SK-N-SH (cell line): ENCODE measurements around the gene OR2H2.

ENCODE experiments used
- CTCF ChIP-seq: fragments of 200-600 bp; sonication (generic); IDR thresholded peaks from 2 replicates; pipeline ENCODE4 v1.6.1; 2017; ENCODE audit warnings: antibody characterized with exemption, mild to moderate bottlenecking, moderate library complexity
- EP300 ChIP-seq, 2 experiments: IDR thresholded peaks; 2 replicates each; pipeline versions ENCODE4 v1.4.0 to v1.6.1; 2012; ENCODE audit warnings: borderline replicate concordance in 1 of 2, low read depth in 1 of 2, low read length in 1 of 2
- EZH2phosphoT487 ChIP-seq: fragments of 200-600 bp; sonication (generic); IDR thresholded peaks from 2 replicates; pipeline ENCODE4 v1.6.1; 2017; ENCODE audit warnings: low read depth, mixed run types, mild to moderate bottlenecking, antibody characterized with exemption, moderate library complexity, borderline replicate concordance
- JUND ChIP-seq: IDR thresholded peaks from 2 replicates; pipeline ENCODE4 v1.4.0; 2012
- NFIC ChIP-seq: IDR thresholded peaks from 2 replicates; pipeline ENCODE4 v1.4.0; 2012; ENCODE audit warnings: borderline replicate concordance
- NRF1 ChIP-seq: IDR thresholded peaks from 2 replicates; pipeline ENCODE4 v1.6.1; 2012; ENCODE audit warnings: low read depth, mild to moderate bottlenecking, low read length
- PBX3 ChIP-seq: IDR thresholded peaks from 2 replicates; pipeline ENCODE4; 2012
- POLR2AphosphoS5 ChIP-seq: IDR thresholded peaks from 2 replicates; pipeline ENCODE4 v1.6.1; 2012; ENCODE audit warnings: low read depth, low read length
- RAD21 ChIP-seq: IDR thresholded peaks from 2 replicates; pipeline ENCODE4 v1.6.1; 2012; ENCODE audit warnings: mild to moderate bottlenecking, low read length
- RCOR1 ChIP-seq: fragments of 150-350 bp; IDR thresholded peaks from 2 replicates; pipeline ENCODE4 v1.6.1; 2017; ENCODE audit warnings: antibody characterized with exemption, low read length
- REST ChIP-seq: IDR thresholded peaks from 2 replicates; pipeline ENCODE4 v1.6.1; 2012; ENCODE audit warnings: mild to moderate bottlenecking, low read depth, low read length, moderate library complexity
- RFX5 ChIP-seq: IDR thresholded peaks from 2 replicates; pipeline ENCODE4 v1.6.1; 2012; ENCODE audit warnings: mild to moderate bottlenecking, improper control_type of control experiment, low read length
- SIN3A ChIP-seq: IDR thresholded peaks from 2 replicates; pipeline ENCODE4 v1.6.1; 2012; ENCODE audit warnings: low read depth, mild to moderate bottlenecking, low read length, moderate library complexity, borderline replicate concordance
- USF2 ChIP-seq: fragments of 150-350 bp; IDR thresholded peaks from 2 replicates; pipeline ENCODE4 v1.6.1; 2017; ENCODE audit warnings: antibody characterized with exemption, low read length, low read depth, borderline replicate concordance

- no peak for TF ChIP-seq RFX5
- no peak for TF ChIP-seq POLR2AphosphoS5
- TF ChIP-seq CTCF = no peak
- TF ChIP-seq EP300 (IDR thresholded peaks at IDR 0.05; ENCODE audit: borderline replicate concordance in 1 of 2, low read depth in 1 of 2, low read length in 1 of 2) = no peak
- no peak for TF ChIP-seq PBX3
- no peak for TF ChIP-seq NRF1
- no peak for TF ChIP-seq RAD21
- no peak for TF ChIP-seq EZH2phosphoT487
- TF ChIP-seq NFIC = no peak
- TF ChIP-seq JUND = no peak
- no peak for TF ChIP-seq USF2
- no peak for TF ChIP-seq RCOR1
- no peak for TF ChIP-seq REST
- no peak for TF ChIP-seq SIN3A
These were observed 26.5 kb downstream of the OR2H2 start for GRCh38 chr6:29611426-29611825.
